Rectal smooth muscle tissue (tissue), 1 donor: ENCODE measurements around the gene FAM3B.
"Not testable (repeated sequence)": the region's sequence is repeated elsewhere in the genome, so short reads cannot be mapped to it uniquely, and the experiment has no call there.

Experiments
- H3K27ac ChIP-seq: one replicate; pipeline ENCODE4 v1.7.0; 2013; ENCODE audit warnings: low read depth, low read length, inconsistent platforms
- H3K27me3 ChIP-seq: one replicate; pipeline ENCODE4 v1.7.0; 2013; ENCODE audit warnings: low read length; ENCODE audit not compliant: control insufficient read depth, insufficient read depth
- H3K36me3 ChIP-seq: one replicate; pipeline ENCODE4 v1.7.0; 2013; ENCODE audit warnings: low read length; ENCODE audit not compliant: control insufficient read depth, insufficient read depth
- H3K4me1 ChIP-seq: one replicate; pipeline ENCODE4 v1.7.0; 2013; ENCODE audit warnings: low read length; ENCODE audit not compliant: control insufficient read depth, insufficient read depth
- H3K4me3 ChIP-seq: one replicate; pipeline ENCODE4 v1.7.0; 2013; ENCODE audit warnings: low read length
- H3K9ac ChIP-seq: one replicate; pipeline ENCODE4 v1.7.0; 2013; ENCODE audit warnings: low read length

The FAM3B gene

DNA sequence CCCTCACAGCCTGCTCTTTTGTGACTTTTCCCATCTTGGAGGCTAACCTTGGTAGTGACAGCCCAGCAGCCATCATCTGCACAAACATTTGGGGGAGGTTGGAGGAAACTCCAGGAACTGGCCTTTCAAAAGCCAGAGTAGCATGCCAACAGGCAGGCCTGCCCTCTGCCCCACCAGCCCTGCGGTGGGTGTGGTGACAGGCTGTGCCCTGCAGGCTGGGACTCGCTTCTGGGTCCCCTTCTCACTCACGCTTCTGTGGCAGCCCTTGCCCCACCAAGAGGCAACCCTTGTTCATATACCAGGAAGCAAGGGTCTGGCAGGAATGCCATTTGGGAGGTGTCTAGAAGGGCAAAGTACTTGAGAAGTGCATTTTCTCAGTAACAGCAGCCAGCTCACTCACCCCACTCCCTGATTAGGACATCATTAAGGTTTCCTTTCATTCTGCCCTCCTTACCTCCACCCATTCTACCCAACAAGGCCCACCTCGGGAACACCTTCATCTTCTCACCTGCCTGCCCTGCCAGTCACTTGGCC, 20.8 kb upstream of the FAM3B start:
- peaks cover 7% of the 10 kb centered on the region for H3K27me3 ChIP-seq
- H3K9ac ChIP-seq = no peak overlapping the region
- H3K36me3 ChIP-seq = no peaks in the 10 kb centered on the region
- no peak overlapping the region for H3K27ac ChIP-seq
- H3K4me3 ChIP-seq = no peak overlapping the region
- H3K4me1 ChIP-seq = no peaks in the 10 kb centered on the region

DNA sequence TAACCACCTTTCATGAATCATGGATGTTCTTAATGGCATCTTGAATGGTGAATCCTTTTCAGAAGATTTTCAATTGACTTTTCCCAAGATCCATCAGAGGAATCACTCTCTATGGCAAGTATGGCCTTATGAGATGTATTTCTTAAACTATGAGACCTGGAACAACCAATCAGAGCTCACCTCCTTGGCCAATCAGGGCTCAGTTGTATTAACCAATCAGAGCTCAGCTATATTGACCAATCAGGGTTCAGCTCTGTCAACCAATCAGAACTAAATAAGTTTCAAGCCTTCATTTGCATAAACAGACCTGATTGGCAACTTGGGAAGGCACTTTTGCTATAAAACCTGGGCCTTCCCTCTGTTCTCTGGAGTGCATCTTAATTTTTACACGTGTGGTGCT, 13.6 kb upstream of the FAM3B start:
- Histone ChIP-seq H3K27me3 (no peaks in the 10 kb centered on the region), H3K9ac (no peak overlapping the region), H3K36me3 (no peaks in the 10 kb centered on the region), H3K4me1 (no peaks in the 10 kb centered on the region), H3K27ac (no peak overlapping the region), H3K4me3 (no peak overlapping the region)

DNA sequence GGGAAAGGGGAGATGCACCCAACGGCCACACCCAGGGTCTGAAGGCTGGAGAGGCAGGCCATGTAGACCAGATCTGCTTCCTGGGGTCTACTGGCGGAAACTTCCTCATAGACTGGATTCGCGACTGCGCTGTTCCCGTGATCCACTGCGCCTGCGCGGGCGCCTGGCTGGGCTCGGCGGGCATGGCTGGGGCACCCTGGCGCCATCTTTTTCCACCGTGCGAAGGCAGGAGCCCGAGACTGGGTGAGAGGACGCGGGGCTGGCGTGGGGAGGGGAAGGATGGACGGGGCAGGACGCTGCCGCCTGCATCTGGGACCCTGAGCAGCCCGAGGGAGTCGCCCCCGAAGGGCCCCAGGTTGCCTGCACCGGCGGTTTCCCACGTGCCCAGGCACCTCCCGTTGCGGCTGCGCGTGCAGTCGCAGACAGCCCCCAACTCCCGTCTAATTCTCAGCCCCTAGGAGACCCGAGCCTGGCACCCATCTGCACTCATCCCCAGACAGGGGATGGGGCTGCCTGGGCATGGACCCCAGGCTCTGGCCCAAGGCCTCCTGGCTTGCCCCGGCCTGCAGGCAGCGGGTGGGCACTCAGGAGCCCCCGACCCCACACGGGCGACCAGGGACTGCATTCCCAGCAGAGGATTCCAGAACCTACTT, 12.4 kb upstream of the FAM3B start:
- H3K27ac ChIP-seq = no peak overlapping the region
- no peaks in the 10 kb centered on the region for H3K4me1 ChIP-seq
- H3K27me3 ChIP-seq = no peaks in the 10 kb centered on the region
- no peak overlapping the region for H3K4me3 ChIP-seq
- no peak overlapping the region for H3K9ac ChIP-seq
- H3K36me3 ChIP-seq = no peaks in the 10 kb centered on the region

DNA sequence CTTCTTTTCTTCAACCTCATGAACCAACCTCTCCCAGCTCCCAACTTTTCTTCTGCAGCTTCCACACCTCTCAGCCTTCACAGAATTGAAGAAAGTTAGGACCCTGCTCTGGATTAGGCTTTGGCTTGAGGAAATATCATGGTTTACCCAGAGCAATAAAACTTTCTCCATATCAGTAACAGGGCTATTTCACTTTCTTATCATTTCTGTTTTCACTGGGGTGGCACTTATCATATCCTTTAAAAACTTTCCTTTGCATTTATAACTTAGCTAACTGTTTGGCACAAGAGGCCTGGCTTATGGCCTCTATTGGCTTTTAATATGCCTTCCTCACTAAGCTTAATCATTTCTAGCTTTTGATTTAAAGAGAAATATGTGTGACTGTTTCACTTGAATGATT, 9.4 kb upstream of the FAM3B start:
- H3K9ac ChIP-seq = no peak overlapping the region
- no peaks in the 10 kb centered on the region for H3K4me1 ChIP-seq
- no peak overlapping the region for H3K27ac ChIP-seq
- H3K27me3 ChIP-seq = no peaks in the 10 kb centered on the region
- no peak overlapping the region for H3K4me3 ChIP-seq
- H3K36me3 ChIP-seq = no peaks in the 10 kb centered on the region

DNA sequence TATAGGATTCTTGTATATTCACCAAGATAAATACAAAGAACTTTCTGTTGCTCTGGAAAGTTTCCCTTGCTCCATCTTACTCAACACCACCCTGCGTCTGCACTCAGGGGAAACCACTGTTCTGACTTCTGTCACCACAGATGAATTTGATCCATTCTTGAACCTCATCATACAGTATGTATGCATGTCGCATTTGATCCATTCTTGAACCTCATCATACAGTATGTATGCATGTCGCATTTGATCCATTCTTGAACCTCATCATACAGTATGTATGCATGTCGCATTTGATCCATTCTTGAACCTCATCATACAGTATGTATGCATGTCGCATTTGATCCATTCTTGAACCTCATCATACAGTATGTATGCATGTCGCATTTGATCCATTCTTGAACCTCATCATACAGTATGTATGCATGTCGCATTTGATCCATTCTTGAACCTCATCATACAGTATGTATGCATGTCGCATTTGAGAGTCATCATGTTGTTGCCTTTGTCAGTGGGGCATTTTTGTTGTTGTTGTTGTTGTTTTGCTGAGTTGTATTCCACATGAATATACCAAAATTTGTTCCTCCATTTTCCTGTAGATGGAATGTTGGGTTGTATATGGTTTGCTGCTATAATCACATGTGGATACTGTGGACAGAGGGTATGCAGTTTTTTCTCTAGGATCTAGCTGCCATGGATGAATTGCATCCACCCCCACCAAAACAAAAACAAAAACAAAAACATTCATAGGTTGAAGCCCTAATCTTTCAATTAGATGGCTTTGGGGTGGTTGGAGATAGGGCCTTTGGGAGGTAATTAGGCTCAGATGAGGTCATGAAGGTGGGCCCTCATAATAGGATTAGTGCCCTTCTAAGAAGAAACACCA, 3.1 kb upstream of the FAM3B start:
- H3K27me3 ChIP-seq = peaks cover 11% of the 10 kb centered on the region
- H3K36me3 ChIP-seq, H3K4me1 ChIP-seq, H3K9ac ChIP-seq, H3K4me3 ChIP-seq, H3K27ac ChIP-seq: not testable (repeated sequence)

DNA sequence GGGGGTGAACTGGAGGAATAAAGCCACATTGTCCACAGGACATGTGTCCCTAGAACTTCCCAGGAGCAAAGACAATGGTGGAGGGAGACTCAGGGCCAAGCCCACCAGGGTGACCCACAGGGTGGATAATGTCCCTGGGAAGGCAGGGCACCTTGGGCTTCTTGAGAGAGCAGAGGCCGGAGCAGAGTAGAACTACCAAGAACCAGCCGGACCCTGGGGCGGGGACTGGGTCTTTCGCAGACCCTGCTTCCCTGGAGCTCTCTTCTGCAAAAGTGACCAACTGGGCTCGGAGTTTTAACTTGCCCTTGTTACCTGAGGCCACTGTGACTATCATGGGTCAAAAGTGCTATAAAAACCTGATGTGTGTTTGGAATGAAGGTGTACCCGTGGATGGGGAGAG, 875 bp upstream of the FAM3B start:
- no peaks in the 10 kb centered on the region for H3K4me1 ChIP-seq
- H3K36me3 ChIP-seq = no peaks in the 10 kb centered on the region
- peaks cover 11% of the 10 kb centered on the region for H3K27me3 ChIP-seq
- no peak overlapping the region for H3K4me3 ChIP-seq
- H3K9ac ChIP-seq = no peak overlapping the region
- H3K27ac ChIP-seq = no peak overlapping the region

DNA sequence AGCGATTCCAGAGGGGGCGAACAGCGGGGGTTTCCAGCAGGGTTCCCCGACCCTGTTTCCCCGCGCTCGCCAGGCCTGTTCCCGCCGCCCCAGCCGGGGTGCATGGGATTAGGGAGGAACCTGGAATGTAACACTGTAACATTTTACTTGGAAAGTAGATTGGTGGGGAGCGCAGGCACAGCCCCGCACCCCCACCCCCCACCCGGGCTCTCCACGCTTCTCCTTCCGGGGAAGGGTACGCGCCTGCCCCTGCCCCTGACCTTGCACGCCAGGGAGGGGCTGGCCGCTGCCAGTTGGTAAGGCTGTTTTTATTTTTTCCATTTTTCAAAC, 427 bp downstream of the FAM3B start:
- H3K27me3 ChIP-seq = peaks cover 11% of the 10 kb centered on the region
- H3K9ac ChIP-seq = no peak overlapping the region
- peak overlapping the region; percentile 22 for H3K4me3 ChIP-seq
- no peaks in the 10 kb centered on the region for H3K4me1 ChIP-seq
- H3K27ac ChIP-seq = no peak overlapping the region
- H3K36me3 ChIP-seq = no peaks in the 10 kb centered on the region

DNA sequence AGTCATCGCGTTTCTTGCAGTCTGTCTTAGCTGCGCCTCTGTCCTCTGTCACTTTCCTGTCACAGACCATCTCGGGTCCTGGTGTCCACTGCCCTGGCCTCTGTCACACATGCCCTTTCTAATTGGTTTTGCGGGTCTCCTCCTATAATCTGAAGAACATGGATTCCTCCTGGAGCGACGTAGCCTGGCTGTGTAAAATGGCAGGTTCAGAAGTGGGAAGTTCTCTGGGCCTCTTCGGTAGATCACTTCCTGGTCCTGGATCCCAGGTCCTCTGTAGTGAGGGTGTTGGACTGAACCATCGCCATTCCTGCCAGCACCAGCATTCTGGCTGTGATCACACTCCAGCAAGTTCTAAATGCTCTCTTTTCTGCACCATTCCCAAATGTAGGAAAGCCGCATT, 857 bp downstream of the FAM3B start:
- H3K36me3 ChIP-seq = no peaks in the 10 kb centered on the region
- H3K4me1 ChIP-seq = no peaks in the 10 kb centered on the region
- H3K9ac ChIP-seq = no peak overlapping the region
- no peak overlapping the region for H3K27ac ChIP-seq
- H3K4me3 ChIP-seq = no peak overlapping the region
- peaks cover 11% of the 10 kb centered on the region for H3K27me3 ChIP-seq

DNA sequence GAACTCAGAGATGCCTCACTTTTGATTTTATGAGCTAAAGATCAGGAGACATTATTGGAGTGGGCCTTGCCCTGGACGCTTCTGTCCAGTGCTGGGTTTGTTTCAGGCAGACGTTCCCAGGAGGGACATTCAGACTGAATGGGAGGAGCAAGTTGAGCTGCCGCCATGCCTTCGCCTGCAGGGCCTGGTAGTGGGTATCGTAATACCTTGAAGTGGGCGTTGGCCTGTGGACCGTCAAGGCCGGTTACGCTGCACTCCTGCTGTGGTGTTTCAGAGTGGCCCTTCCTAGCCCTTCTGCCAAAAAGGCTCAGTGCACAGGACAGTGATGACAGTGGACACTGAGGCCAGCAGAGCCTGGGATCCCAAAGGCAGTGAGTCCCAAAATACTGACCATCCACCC, 1.6 kb downstream of the FAM3B start:
- Histone ChIP-seq H3K9ac (no peak overlapping the region), H3K27ac (no peak overlapping the region), H3K4me3 (no peak overlapping the region), H3K27me3 (peaks cover 11% of the 10 kb centered on the region), H3K36me3 (no peaks in the 10 kb centered on the region), H3K4me1 (no peaks in the 10 kb centered on the region)

DNA sequence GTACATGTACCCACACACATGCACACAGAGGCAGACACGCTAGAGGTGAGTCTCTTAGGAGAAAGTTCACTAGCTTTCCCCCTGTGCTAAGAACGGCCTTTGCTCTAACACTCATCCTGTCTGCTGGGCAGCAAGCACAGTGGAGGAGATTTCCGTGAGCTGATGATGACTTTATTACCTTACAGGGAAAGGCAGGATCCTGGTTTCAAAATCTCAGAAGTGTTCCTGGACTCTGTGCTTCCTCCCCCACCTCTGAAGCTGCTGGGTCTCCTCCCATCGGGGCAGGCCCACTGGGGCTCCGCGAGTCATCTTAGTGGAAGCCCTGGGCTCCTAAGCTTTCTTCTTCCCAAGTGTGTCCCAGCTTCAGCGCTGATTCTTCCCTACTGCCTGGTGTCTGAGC, 2.7 kb downstream of the FAM3B start:
- Histone ChIP-seq H3K27me3 (peaks cover 11% of the 10 kb centered on the region), H3K9ac (no peak overlapping the region), H3K36me3 (no peaks in the 10 kb centered on the region), H3K4me1 (no peaks in the 10 kb centered on the region), H3K4me3 (no peak overlapping the region), H3K27ac (no peak overlapping the region)

DNA sequence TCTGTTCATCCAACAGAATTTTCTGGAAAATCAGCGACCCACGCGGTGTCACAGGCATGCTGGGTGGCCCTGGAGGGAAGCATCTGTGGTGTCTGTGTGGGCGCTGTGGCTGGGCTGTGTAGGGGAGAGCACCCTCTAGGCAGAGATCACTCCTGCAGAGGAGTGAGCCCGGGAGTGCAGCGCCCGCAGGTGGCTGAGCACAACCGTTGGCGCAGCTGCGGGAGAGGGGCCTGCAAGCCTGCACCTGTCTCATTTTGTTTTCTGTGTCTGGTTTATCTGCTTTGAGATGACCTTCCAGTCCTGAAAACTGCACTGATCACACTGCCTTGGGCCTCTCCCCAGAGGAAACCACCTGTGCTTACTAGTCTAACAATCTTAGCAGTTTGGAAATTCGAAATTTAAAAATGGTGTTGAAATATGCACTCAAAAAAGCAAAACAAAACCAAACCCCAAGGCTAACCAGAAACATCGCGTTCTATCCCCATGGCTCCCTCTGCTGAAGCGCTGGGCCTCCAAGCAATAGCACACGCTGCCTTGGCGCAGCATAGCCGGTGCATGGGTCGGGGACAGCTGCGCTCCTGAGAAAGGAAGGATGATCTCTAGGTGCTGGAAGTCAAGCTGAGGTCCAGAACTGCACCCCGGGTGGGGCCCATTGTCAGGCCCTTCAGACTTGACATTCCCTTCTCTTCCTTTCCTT, 4.8 kb downstream of the FAM3B start:
- Histone ChIP-seq H3K9ac (no peak overlapping the region), H3K4me3 (no peak overlapping the region), H3K4me1 (no peaks in the 10 kb centered on the region), H3K27ac (no peak overlapping the region), H3K27me3 (peaks cover 3% of the 10 kb centered on the region), H3K36me3 (no peaks in the 10 kb centered on the region)

DNA sequence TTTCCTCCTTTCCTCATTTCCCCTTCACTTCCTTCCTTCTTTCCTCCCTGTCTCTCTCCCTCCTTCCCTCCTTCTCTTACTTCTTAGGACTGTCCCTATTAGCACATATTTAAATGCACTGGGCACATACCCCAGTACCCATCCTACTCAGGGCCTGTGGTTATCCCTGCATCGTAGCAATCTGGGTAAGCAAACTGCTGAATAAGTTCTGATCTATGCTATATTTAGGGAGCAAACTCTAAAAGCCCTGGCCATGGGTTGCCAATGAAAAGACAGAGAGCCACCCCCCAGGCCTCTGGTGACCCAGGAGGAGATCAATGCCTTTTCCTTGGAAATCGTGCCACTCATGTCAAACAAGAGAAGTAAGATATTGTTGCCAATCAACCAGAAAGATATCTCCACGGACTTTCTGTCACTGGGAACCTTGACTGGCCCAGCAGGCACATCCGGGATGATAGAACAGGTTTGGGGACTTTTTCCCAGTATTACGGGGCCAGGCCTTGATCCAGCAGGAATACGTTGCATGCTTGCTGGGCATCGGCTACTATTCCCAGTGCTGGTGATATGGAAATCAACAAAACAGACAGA, 5.4 kb downstream of the FAM3B start:
- Histone ChIP-seq H3K4me1 (no peaks in the 10 kb centered on the region), H3K36me3 (no peaks in the 10 kb centered on the region), H3K9ac (no peak overlapping the region), H3K27ac (no peak overlapping the region), H3K27me3 (peaks cover 3% of the 10 kb centered on the region), H3K4me3 (no peak overlapping the region)
